Measurements from ENCODE around the gene RAPGEF2.

- no peak for TF ChIP-seq CTCF (conservative IDR thresholded peaks at IDR 0.05)
- no peak for TF ChIP-seq EZH2 (IDR thresholded peaks at IDR 0.05; ENCODE audit: low read depth)
Measured at GRCh38 chr4:159273841-159274240, 171.0 kb downstream of the RAPGEF2 start.

All from PC-9 (cell line).